Effector memory CD4-positive, alpha-beta T cell (primary cell): Measurements from ENCODE around the gene KIAA1958.

Source experiments
- DNase-seq, 3 donors: peaks; one replicate each; pipeline ENCODE4 v3.0.0-alpha.2; 2020
- H3K27ac ChIP-seq: 2 replicates; pipeline ENCODE4 v1.7.0; 2013; ENCODE audit warnings: mild to moderate bottlenecking, low read length, moderate library complexity; ENCODE audit not compliant: insufficient read depth, poor library complexity, severe bottlenecking
- H3K27me3 ChIP-seq: replicated peaks from 2 replicates; pipeline ENCODE4 v1.7.0; 2013; ENCODE audit warnings: mild to moderate bottlenecking, low read length; ENCODE audit not compliant: insufficient read depth, control insufficient read depth, poor library complexity, severe bottlenecking
- H3K36me3 ChIP-seq: 2 replicates; pipeline ENCODE4 v1.7.0; 2013; ENCODE audit warnings: mild to moderate bottlenecking, low read length, moderate library complexity; ENCODE audit not compliant: control insufficient read depth, insufficient read depth
- H3K4me1 ChIP-seq: 2 replicates; pipeline ENCODE4 v1.7.0; 2013; ENCODE audit warnings: low read length, mild to moderate bottlenecking; ENCODE audit not compliant: control insufficient read depth, insufficient read depth, poor library complexity, severe bottlenecking
- H3K4me3 ChIP-seq: 2 replicates; pipeline ENCODE4 v1.7.0; 2013; ENCODE audit warnings: low read length, low read depth, mild to moderate bottlenecking; ENCODE audit not compliant: insufficient read depth, poor library complexity, severe bottlenecking
- H3K9me3 ChIP-seq: 2 replicates; pipeline ENCODE4 v1.7.0; 2013; ENCODE audit warnings: mild to moderate bottlenecking, low read length, moderate library complexity; ENCODE audit not compliant: control insufficient read depth

The KIAA1958 gene

DNA sequence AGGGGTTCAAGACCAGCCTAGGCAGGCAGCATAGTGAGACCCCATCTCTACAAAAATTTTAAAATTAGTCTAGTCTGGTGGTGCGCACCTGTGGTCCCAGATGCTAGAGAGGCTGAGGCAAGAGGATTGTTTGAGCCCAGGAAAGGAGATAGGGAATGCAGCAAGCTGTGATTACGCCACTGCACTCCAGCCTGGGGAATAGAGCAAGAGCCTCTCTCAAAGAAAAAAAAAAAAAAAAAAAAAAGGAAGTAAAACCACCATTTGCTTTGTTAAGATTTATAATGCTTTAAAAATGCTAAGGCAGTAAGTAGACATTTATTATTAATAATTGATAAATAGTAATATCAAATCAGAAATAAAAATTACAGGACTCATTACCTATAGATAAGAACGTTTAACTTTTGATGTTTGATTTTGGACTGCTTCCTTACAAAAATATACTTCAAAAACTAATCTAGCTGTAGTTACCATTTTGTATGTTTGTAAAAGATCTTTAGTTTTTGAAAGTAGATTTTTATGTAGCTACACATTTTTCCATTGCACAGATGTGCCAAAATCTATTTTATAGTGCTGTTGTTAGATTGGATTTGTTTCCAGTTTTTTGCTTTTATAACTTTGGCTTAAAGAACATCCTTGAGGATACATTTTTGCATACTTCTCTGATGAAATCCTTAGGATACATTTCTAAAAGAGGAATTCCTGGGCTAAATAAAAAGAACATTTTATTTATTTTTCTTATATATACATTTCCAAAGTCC lies 144.9 kb downstream of the KIAA1958 start:
- Histone ChIP-seq H3K27me3 (no peaks in the 10 kb centered on the region), H3K36me3 (no peaks in the 10 kb centered on the region), H3K4me1 (no peaks in the 10 kb centered on the region), H3K9me3 (no peaks in the 10 kb centered on the region), H3K4me3 (no peak overlapping the region), H3K27ac (no peak overlapping the region)
- DNase-seq: no peak

DNA sequence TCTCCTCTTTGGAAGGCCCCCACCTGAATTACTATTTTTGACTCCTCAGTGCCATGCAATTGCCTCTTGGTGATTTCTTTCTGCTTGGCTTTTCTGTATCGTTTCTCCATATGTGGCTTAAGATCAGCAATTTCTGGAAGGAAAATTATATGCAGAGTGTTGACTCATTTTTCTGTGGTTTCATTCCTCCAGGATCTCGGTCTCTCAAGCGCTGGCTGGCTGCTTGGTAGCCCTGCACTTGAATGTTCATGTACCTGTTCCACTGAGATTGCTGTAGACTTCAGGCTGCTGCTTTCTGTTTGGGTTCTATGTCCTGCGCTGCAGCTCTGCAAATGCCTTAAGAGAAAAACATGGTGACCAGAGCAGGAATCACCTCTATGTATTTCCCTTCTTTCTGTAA lies 153.7 kb downstream of the KIAA1958 start:
- Histone ChIP-seq H3K4me1 (no peaks in the 10 kb centered on the region), H3K4me3 (no peak overlapping the region), H3K36me3 (no peaks in the 10 kb centered on the region), H3K27me3 (no peaks in the 10 kb centered on the region), H3K9me3 (no peaks in the 10 kb centered on the region), H3K27ac (no peak overlapping the region)
- DNase-seq: no peak

DNA sequence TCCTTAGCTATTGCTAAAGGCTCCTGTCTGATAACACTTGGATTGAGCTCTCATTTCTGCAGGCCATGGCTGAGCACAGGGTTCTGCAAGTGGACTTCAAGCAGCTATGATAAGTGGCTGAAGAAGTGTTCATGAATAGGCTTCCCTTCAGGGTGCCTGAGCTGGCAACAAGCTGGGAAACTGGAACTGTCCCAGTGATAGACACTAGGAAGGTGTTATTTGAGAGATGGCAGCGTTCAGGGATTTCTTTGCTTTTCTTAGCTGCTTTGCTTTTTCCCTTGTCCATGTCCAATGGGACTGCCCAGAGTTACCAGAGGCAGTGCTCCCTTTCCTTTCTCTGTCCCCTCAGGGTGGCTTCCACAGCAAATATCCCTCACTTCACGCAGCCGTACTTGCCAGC lies 155.5 kb downstream of the KIAA1958 start:
- Histone ChIP-seq H3K9me3 (no peaks in the 10 kb centered on the region), H3K4me3 (no peak overlapping the region), H3K36me3 (no peaks in the 10 kb centered on the region), H3K27me3 (no peaks in the 10 kb centered on the region), H3K27ac (no peak overlapping the region), H3K4me1 (no peaks in the 10 kb centered on the region)
- no peak for DNase-seq

DNA sequence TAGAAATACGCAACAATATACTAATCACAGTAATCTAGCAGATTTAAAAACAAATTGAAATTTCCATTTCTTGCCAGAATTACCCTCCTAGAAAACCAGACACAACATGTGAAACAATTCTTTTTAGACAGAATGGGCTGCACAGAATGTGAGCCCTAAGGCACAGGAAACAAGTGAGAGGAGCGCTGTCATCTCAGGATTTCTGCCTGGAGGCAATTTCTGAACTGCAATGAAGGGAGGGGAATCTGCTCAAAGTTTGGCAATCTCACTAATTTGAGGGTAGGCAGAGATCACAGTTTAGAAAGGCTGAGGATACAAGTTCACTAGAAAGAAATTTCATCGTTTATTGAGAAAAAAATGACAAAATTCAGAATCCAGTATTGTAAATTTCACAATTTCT lies 161.0 kb downstream of the KIAA1958 start:
- H3K4me1 ChIP-seq: no peaks in the 10 kb centered on the region
- H3K9me3 ChIP-seq: peaks cover 5% of the 10 kb centered on the region
- no peak for DNase-seq
- H3K27ac ChIP-seq: no peak overlapping the region
- H3K4me3 ChIP-seq: no peak overlapping the region
- H3K27me3 ChIP-seq: no peaks in the 10 kb centered on the region
- no peaks in the 10 kb centered on the region for H3K36me3 ChIP-seq

DNA sequence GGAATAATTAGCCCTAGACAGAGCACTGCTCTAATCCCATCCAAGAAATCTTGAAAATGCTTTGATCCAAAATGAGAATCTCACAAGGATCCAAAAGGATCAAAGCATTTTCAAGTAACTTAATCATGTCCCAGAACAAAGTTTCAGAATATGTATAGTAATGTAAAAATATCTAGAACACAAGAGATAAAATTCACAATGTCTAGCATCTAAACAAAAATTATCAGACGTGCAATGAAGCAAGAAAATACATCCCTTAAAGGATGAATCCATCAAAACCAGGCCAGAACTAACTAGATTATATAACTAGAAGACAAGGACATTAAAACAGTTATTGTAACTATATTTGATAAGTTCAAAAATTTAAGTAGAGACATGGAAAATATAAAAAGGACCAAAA lies 162.0 kb downstream of the KIAA1958 start:
- no peak for DNase-seq
- no peak overlapping the region for H3K4me3 ChIP-seq
- peaks cover 5% of the 10 kb centered on the region for H3K9me3 ChIP-seq
- H3K4me1 ChIP-seq: no peaks in the 10 kb centered on the region
- H3K27ac ChIP-seq: no peak overlapping the region
- H3K36me3 ChIP-seq: no peaks in the 10 kb centered on the region
- H3K27me3 ChIP-seq: no peaks in the 10 kb centered on the region

DNA sequence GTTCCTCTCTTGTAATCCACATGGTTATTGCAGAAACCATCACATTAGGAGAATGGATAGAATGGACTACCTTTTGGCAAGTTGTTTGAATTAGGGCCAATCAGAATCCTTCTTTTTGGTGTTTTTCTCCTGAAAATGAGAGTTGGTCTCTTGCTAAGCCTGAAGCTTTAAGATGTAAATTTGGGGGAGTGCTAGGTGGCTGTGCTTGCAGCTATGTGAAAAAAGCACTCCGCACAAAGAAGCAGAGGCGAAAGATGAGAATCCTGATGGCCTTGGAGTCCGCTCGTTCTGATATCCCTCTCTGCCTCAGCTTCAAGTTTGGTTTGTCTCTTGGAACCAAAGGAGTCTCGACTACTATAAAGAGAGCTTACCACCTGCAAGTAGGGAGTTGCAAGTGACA lies 167.7 kb downstream of the KIAA1958 start:
- Histone ChIP-seq H3K27me3 (no peaks in the 10 kb centered on the region), H3K4me1 (no peaks in the 10 kb centered on the region), H3K9me3 (no peaks in the 10 kb centered on the region), H3K36me3 (no peaks in the 10 kb centered on the region), H3K4me3 (no peak overlapping the region), H3K27ac (no peak overlapping the region)
- no peak for DNase-seq

DNA sequence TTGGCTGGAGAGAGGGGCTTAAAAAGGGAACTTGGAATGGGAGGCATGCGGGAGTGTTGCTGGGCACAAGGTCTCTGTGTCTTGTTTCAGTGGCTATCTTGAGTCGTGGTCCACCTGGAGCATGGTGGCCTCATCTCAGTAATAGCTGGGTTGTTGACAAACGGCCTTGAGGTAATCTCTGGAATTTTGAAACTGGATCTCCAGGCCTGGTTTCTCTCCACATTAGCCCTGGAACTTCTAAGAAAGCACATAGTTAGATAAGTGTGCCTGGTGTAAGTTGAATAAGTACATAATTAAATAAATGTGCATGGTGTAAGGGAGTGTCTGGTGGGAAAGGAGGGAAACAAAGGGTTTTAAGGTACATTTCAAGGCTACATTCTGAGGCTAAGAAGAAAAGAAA lies 169.0 kb downstream of the KIAA1958 start:
- Histone ChIP-seq H3K27ac (no peak overlapping the region), H3K9me3 (no peaks in the 10 kb centered on the region), H3K36me3 (no peaks in the 10 kb centered on the region), H3K4me3 (no peak overlapping the region), H3K27me3 (no peaks in the 10 kb centered on the region), H3K4me1 (no peaks in the 10 kb centered on the region)
- no peak for DNase-seq

DNA sequence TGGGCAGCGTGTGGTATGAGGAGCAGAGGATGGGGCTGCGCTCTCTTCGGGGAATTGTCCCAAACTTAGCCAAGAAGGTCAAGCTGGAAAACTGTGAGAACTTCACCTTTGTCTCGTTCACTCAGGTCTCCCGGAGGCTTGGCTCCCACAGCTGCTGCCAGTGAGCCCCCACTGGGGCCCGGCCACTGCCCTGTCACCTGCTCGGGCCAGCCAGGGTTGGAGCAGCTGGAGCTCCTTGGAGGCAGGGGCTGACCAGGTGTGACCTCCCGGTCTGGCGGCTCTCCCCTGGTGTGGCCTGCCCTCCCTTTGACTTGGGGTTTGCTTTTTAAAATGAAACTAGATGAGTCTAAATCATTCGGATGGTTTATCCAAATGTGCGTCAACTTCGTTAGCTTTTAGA lies 173.3 kb downstream of the KIAA1958 start:
- Histone ChIP-seq H3K27ac (no peak overlapping the region), H3K9me3 (no peaks in the 10 kb centered on the region), H3K27me3 (no peaks in the 10 kb centered on the region), H3K4me1 (no peaks in the 10 kb centered on the region), H3K4me3 (no peak overlapping the region), H3K36me3 (no peaks in the 10 kb centered on the region)
- DNase-seq: no peak

DNA sequence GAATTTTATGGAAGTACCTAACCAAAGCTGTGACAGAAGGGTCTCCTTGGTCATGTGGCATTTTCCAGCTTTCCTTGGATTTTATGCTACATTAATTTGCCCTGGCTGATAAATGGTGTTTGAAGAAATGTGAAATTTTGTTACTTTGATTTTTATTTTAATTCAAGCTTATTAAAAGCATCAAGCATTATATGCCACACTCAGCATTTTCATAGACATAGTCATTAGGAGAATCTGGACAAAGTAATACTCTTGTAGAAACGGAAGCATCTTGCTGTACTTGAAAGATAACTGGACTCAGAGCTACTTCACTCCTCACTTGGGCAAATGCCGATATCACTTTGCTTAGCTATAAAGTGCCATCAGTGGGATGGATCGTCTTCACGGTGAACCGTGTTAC lies 177.1 kb downstream of the KIAA1958 start:
- Histone ChIP-seq H3K4me1 (no peaks in the 10 kb centered on the region), H3K4me3 (no peak overlapping the region), H3K27me3 (no peaks in the 10 kb centered on the region), H3K36me3 (no peaks in the 10 kb centered on the region), H3K27ac (no peak overlapping the region), H3K9me3 (no peaks in the 10 kb centered on the region)
- DNase-seq: no peak

DNA sequence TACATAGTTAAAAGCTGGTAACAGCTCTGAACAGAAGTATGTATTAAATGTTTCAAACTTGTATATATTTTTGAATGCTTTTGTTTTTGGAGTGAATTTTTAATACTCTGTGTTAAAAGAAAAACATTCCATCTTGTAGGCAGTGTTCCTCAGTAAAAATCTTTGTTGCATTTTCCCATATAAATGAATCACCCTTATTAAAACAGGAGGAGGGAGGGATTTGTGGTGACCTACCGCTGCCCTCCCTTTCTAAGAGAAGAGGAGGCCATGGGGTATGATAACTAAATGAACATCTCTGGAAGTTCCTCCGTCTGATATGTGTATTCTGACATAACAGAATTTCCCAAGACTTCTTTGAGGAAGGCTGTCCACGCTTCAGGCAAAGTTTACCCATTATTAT lies 177.9 kb downstream of the KIAA1958 start:
- no peak for DNase-seq
- no peaks in the 10 kb centered on the region for H3K4me1 ChIP-seq
- no peak overlapping the region for H3K4me3 ChIP-seq

More for the DNA sequence above, 177.9 kb downstream of the KIAA1958 start:
- Histone ChIP-seq H3K27ac (no peak overlapping the region), H3K36me3 (no peaks in the 10 kb centered on the region), H3K27me3 (no peaks in the 10 kb centered on the region), H3K9me3 (no peaks in the 10 kb centered on the region)
